Pulmonary artery endothelial cell (primary cell): Measurements from ENCODE around the gene MYLK4. TPM values are rescaled to one million over a fixed set of nuclear protein-coding genes. Genes with fewer than 3 reads are reported as not detected.

Experiments used
- DNase-seq: peaks from one replicate; pipeline ENCODE4 v3.0.0-alpha.2; 2011; ENCODE audit warnings: low read depth, low spot score
- total RNA-seq: library from RNA; depleted of rRNA; stranded (reverse); fragments of >200 nt; gene quantifications from 2 replicates; pipeline ENCODE4 v1.2.3, GENCODE V29; 2014

MYLK4 gene
- total RNA-seq, 1 donor from 2014 or later, result 0.66 TPM

- DNase-seq, result no peak
Measured at GRCh38 chr6:2633736-2634135, 117.0 kb downstream of the MYLK4 start.

GRCh38 chr6:2632976-2633584 lies 117.6 kb downstream of the MYLK4 start:
- no peak for DNase-seq

GRCh38 chr6:2632368-2632767 lies 118.4 kb downstream of the MYLK4 start:
- DNase-seq, result no peak

GRCh38 chr6:2630891-2631571 lies 119.7 kb downstream of the MYLK4 start:
- no peak for DNase-seq

GRCh38 chr6:2630359-2630758 lies 120.4 kb downstream of the MYLK4 start:
- DNase-seq, result peak; percentile 82

- DNase-seq, result no peak
Measured at GRCh38 chr6:2626401-2626800, 124.3 kb downstream of the MYLK4 start.

GRCh38 chr6:2625581-2625980 lies 125.1 kb downstream of the MYLK4 start:
- DNase-seq, result no peak

- DNase-seq, result no peak
Measured at GRCh38 chr6:2624177-2624576, 126.5 kb downstream of the MYLK4 start.

- DNase-seq, result no peak
Measured at GRCh38 chr6:2623295-2623694, 127.4 kb downstream of the MYLK4 start.

- no peak for DNase-seq
Measured at GRCh38 chr6:2622671-2623070, 128.1 kb downstream of the MYLK4 start.

GRCh38 chr6:2619651-2620050 lies 131.1 kb downstream of the MYLK4 start:
- DNase-seq, result no peak

GRCh38 chr6:2617729-2618128 lies 133.0 kb downstream of the MYLK4 start:
- no peak for DNase-seq

- no peak for DNase-seq
Measured at GRCh38 chr6:2616811-2617210, 133.9 kb downstream of the MYLK4 start.

GRCh38 chr6:2615251-2615650 lies 135.5 kb downstream of the MYLK4 start:
- DNase-seq, result no peak

- no peak for DNase-seq
Measured at GRCh38 chr6:2614846-2615245, 135.9 kb downstream of the MYLK4 start.

- DNase-seq, result no peak
Measured at GRCh38 chr6:2614155-2614554, 136.6 kb downstream of the MYLK4 start.

Other genes with a start within 250 kb of the MYLK4 start
- 62.4 and 95.3 TPM in 2 replicates for gene WRNIP1, start 14.5 kb upstream of the MYLK4 start, total RNA-seq
- gene SERPINB1, start 90.9 kb upstream of the MYLK4 start, total RNA-seq, result 29.0 and 50.8 TPM in 2 replicates
- 36.0 and 92.5 TPM in 2 replicates for gene SERPINB9, start 152.4 kb upstream of the MYLK4 start, total RNA-seq
- gene SERPINB6, start 220.6 kb upstream of the MYLK4 start, total RNA-seq, result 112 and 122 TPM in 2 replicates
- 12.0 and 26.6 TPM in 2 replicates for gene NQO2, start 249.0 kb upstream of the MYLK4 start, total RNA-seq